ENCODE results near the gene SIL1. TPM values are rescaled to one million over a fixed set of nuclear protein-coding genes. Genes with fewer than 3 reads are reported as not detected.

Gene SIL1
- total and polyA plus RNA-seq, 2 of the 4 experiments (the other 2 are of a cell fraction) = 56.1 to 66.0 TPM

- ChIA-PET POLR2A (ENCODE audit: unreplicated experiment) (no interaction called here), CTCF (interaction anchor here (0.5 to 0.7 kb wide), 2 partner anchors 89 to 238 kb away, joined by 3 read pairs; no protein-coding TSS in a partner anchor)
- dilution Hi-C loops (cut with HindIII; ENCODE audit: low sequenced_read_pairs, unreplicated experiment) (no loop called here), intact Hi-C loops (cut with micrococcal nuclease) (no loop called here), in situ Hi-C loops (cut with MboI; ENCODE audit: low sequenced_read_pairs) (no loop called here)
- no peak overlapping the region for H3K18ac ChIP-seq (ENCODE audit: low read depth, low read length)
- no peak overlapping the region for H2BK20ac ChIP-seq (ENCODE audit: low read depth, low read length)
- no peak overlapping the region for H4K91ac ChIP-seq (ENCODE audit: insufficient read depth, low read depth, low read length)
- no peak overlapping the region for H2BK120ac ChIP-seq (ENCODE audit: low read depth, low read length)
- H2AK9ac ChIP-seq (replicated peaks; ENCODE audit: low read depth, low read length, poor library complexity) = no peak overlapping the region
- no peak overlapping the region for H3K4ac ChIP-seq (ENCODE audit: low read depth, low read length)
- DNase-seq (no peak), ATAC-seq (ENCODE audit: low read depth) (no peak; the same call in 1 of the 2 replicates)
- H3K36me3 ChIP-seq (ENCODE audit: control insufficient read depth, insufficient read depth, low read length) = peaks cover 50% of the 10 kb centered on the region
- no peaks in the 10 kb centered on the region for H3K9me3 ChIP-seq (ENCODE audit: control insufficient read depth, insufficient read depth, low read length)
- no peaks in the 10 kb centered on the region; the same call in 1 of the 2 replicates for H3K4me1 ChIP-seq (ENCODE audit: control insufficient read depth, insufficient read depth, low read length)
- H4K8ac ChIP-seq (ENCODE audit: low read depth in 2 of 2, low read length in 2 of 2) = no peak overlapping the region
- H3K4me3 ChIP-seq (ENCODE audit: insufficient read depth, low read depth, low read length) = no peak overlapping the region
- H3K4me2 ChIP-seq (ENCODE audit: low read depth, low read length) = no peak overlapping the region
- WGBS, 2 experiments (ENCODE audit: extremely low coverage in 2 of 2, insufficient read length in 1 of 2) = 97% methylated on average over 12 of the region's 22 CpGs; no CpG with 5 or more reads in 1 of the 2 experiments
- H2BK15ac ChIP-seq (ENCODE audit: low read depth, low read length) = no peak overlapping the region
- H3K9me1 ChIP-seq (ENCODE audit: insufficient read depth, low read length) = 0 out of 2 replicates have a peak, but pooled peaks cover 8% of the 10 kb centered on the region
- BruUV-seq (replicated peaks) = no TSS peak
- no peak overlapping the region for H3K9ac ChIP-seq (ENCODE audit: low read depth, low read length)
- no peak overlapping the region for H3K14ac ChIP-seq (replicated peaks; ENCODE audit: low read depth, low read length)
- no peak overlapping the region for H3K27ac ChIP-seq (ENCODE audit: insufficient read depth, low read length)
- H2AK5ac ChIP-seq (ENCODE audit: low read depth, low read length) = no peak overlapping the region
- H3K27me3 ChIP-seq (ENCODE audit: control insufficient read depth, insufficient read depth, low read length) = no peaks in the 10 kb centered on the region
- no peak overlapping the region for H4K5ac ChIP-seq (ENCODE audit: low read depth, low read length)
- peaks cover 0 to 15% of the 10 kb centered on the region in 2 experiments; a peak in 2 of 4 replicates for H3K79me1 ChIP-seq (ENCODE audit: low read depth in 1 of 2, low read length in 2 of 2)
- no peak overlapping the region for H3K56ac ChIP-seq (ENCODE audit: extremely low read depth, insufficient read depth, low read length)
- H2BK5ac ChIP-seq (ENCODE audit: low read depth, low read length, poor library complexity, severe bottlenecking) = no peak overlapping the region
- TF ChIP-seq, protein P1, sequence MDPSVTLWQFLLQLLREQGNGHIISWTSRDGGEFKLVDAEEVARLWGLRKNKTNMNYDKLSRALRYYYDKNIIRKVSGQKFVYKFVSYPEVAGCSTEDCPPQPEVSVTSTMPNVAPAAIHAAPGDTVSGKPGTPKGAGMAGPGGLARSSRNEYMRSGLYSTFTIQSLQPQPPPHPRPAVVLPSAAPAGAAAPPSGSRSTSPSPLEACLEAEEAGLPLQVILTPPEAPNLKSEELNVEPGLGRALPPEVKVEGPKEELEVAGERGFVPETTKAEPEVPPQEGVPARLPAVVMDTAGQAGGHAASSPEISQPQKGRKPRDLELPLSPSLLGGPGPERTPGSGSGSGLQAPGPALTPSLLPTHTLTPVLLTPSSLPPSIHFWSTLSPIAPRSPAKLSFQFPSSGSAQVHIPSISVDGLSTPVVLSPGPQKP (IDR thresholded peaks at IDR 0.05; ENCODE audit: borderline replicate concordance, low read depth, low read length) = no peak
- TF ChIP-seq MAZ (IDR thresholded peaks at IDR 0.05; ENCODE audit: borderline replicate concordance, low read depth, low read length) = no peak
- TF ChIP-seq FOS (IDR thresholded peaks at IDR 0.05; ENCODE audit: low read depth, low read length) = no peak
- no peak for TF ChIP-seq MAFK (IDR thresholded peaks at IDR 0.05; ENCODE audit: low read depth, low read length)
- TF ChIP-seq USF2 (IDR thresholded peaks at IDR 0.05; ENCODE audit: low read depth, low read length) = no peak
- TF ChIP-seq NFE2L2 (IDR thresholded peaks at IDR 0.05; ENCODE audit: low read depth, low read length) = no peak
- TF ChIP-seq SMC3 (IDR thresholded peaks at IDR 0.05; ENCODE audit: low read depth, low read length) = no peak
- TF ChIP-seq CHD1 (IDR thresholded peaks at IDR 0.05; ENCODE audit: low read depth, low read length) = no peak
- no peak for TF ChIP-seq POLR2A (IDR thresholded peaks at IDR 0.05; ENCODE audit: low read depth, low read length)
- no peak for TF ChIP-seq RAD21 (IDR thresholded peaks at IDR 0.05; ENCODE audit: low read length)
- TF ChIP-seq BHLHE40 (IDR thresholded peaks at IDR 0.05; ENCODE audit: low read depth, low read length) = no peak
- no peak for TF ChIP-seq CEBPB (IDR thresholded peaks at IDR 0.05; ENCODE audit: low read depth, low read length)
- peaks cover 3% of the 10 kb centered on the region; the same call in 1 of the 2 replicates for H4K20me1 ChIP-seq (ENCODE audit: insufficient read depth, low read length)
- H2AFZ ChIP-seq (replicated peaks; ENCODE audit: low read length, poor library complexity) = no peak overlapping the region
- H3K23ac ChIP-seq (ENCODE audit: low read depth, low read length) = no peak overlapping the region
Measured at GRCh38 chr5:138936225-138936967, 261.8 kb downstream of the SIL1 start.
